ENCODE results near the gene KMT5B.

- TF ChIP-seq CTCF (IDR thresholded peaks at IDR 0.05; ENCODE audit: low read length) (no peak), EZH2 (IDR thresholded peaks at IDR 0.05; ENCODE audit: borderline replicate concordance, low read length) (no peak)
Observed at GRCh38 chr11:68167474-68167873, 45.6 kb downstream of the KMT5B start.

Measured in OCI-LY1 (cell line).